Testis (tissue), 3 donors: ENCODE measurements around the gene FARS2. TPM values are rescaled to one million over a fixed set of nuclear protein-coding genes. Genes with fewer than 3 reads are reported as not detected.

Source experiments
- DNase-seq: peaks from one replicate; pipeline ENCODE4 v3.0.0-alpha.2; 2019
- H3K27ac ChIP-seq, 2 donors: fragments of 200-600 bp; sonication (generic); one replicate each; pipeline ENCODE4 v1.5.1; 2019
- H3K27me3 ChIP-seq: fragments of 200-600 bp; sonication (generic); one replicate; pipeline ENCODE4 v1.5.1; 2019
- H3K36me3 ChIP-seq: fragments of 200-600 bp; sonication (generic); one replicate; pipeline ENCODE4 v1.5.1; 2017; ENCODE audit warnings: low read depth; ENCODE audit errors: missing control alignments
- H3K4me1 ChIP-seq: fragments of 200-600 bp; sonication (generic); one replicate; pipeline ENCODE4 v1.5.1; 2019
- H3K4me3 ChIP-seq, 2 donors: fragments of 200-600 bp; sonication (generic); one replicate each; pipeline ENCODE4 v1.5.1; 2017 to 2019
- H3K9me3 ChIP-seq: fragments of 200-600 bp; sonication (generic); one replicate; pipeline ENCODE4 v1.5.1; 2017
- POLR2A ChIP-seq: fragments of 450-650 bp; IDR thresholded peaks from one replicate; pipeline ENCODE4 v1.6.1; 2017; ENCODE audit warnings: antibody characterized with exemption, mild to moderate bottlenecking, moderate library complexity
- WGBS, 2 donors: methylation state at CpG; one replicate each; pipeline ENCODE4 v1.1.5; 2018; 5-methylcytosine and 5-hydroxymethylcytosine counted together
- intact Hi-C: fragments of 100-400 bp; cut with DNase I; formaldehyde crosslinking; loops from one replicate; pipeline ENCODE4 v1.15.1; 2023; ENCODE audit warnings: low total_unique reads
- polyA plus RNA-seq: library from polyadenylated mRNA; stranded (reverse); fragments of 350-450 nt; fragmentation: Illumina TruSeq; extraction: RNeasy Lipid Tissue Mini Kit (QIAGEN cat#74804); gene quantifications from one replicate; pipeline ENCODE4 v1.2.3, GENCODE V29; 2014; ENCODE audit warnings: low read depth, low replicate concordance; ENCODE audit not compliant: insufficient read depth
- total RNA-seq, 2 donors: library from RNA; depleted of rRNA; stranded (reverse); fragments of >200 nt; gene quantifications; one replicate each; pipeline ENCODE4 v1.2.3, GENCODE V29; 2016
- TF ChIP-seq, protein P1 (sequence below), 3 experiments: fragments of 450-650 bp in 2 of 3; fragments of 200-600 bp in 1 of 3; sonication (generic) in 1 of 3; IDR thresholded peaks; one replicate each; pipeline ENCODE4 v1.5.1; 2016 to 2019; ENCODE audit warnings: antibody characterized with exemption in 3 of 3, mild to moderate bottlenecking in 2 of 3, moderate library complexity in 1 of 3

FARS2 gene
- total and polyA plus RNA-seq, 3 donors from 2014 or later, result 15.4 to 26.8 (median 22.1) TPM

DNA sequence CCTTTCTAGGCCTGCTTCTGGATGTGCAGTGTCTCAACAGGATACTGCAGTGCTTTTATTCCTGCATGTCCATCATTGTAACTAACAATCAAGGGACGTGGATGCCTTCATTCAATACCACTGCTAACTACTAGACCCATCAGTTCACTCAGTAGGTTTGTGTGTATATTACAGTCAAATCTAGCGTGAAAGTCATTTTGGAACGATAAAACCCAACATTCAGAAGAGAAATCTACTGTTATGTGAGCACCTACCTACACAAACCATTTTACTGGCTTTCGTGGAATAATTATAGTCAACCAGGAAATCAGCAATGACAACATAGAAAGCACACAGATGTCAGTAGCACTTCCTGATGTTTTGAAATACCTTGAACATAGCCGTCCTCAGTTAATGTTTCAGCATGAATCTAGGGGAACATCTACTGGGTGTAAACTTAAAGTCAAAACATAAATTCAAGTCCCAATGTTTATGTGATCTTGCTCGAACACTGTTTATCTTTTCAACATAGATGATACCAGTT lies 270.6 kb downstream of the FARS2 start:
- no peaks in the 10 kb centered on the region for H3K27me3 ChIP-seq
- H3K9me3 ChIP-seq, result no peaks in the 10 kb centered on the region
- no peaks in the 10 kb centered on the region for H3K4me1 ChIP-seq
- H3K4me3 ChIP-seq, result no peak overlapping the region
- TF ChIP-seq, protein P1, sequence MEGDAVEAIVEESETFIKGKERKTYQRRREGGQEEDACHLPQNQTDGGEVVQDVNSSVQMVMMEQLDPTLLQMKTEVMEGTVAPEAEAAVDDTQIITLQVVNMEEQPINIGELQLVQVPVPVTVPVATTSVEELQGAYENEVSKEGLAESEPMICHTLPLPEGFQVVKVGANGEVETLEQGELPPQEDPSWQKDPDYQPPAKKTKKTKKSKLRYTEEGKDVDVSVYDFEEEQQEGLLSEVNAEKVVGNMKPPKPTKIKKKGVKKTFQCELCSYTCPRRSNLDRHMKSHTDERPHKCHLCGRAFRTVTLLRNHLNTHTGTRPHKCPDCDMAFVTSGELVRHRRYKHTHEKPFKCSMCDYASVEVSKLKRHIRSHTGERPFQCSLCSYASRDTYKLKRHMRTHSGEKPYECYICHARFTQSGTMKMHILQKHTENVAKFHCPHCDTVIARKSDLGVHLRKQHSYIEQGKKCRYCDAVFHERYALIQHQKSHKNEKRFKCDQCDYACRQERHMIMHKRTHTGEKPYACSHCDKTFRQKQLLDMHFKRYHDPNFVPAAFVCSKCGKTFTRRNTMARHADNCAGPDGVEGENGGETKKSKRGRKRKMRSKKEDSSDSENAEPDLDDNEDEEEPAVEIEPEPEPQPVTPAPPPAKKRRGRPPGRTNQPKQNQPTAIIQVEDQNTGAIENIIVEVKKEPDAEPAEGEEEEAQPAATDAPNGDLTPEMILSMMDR (IDR thresholded peaks at IDR 0.05), result no peak
- TF ChIP-seq POLR2A, result no peak
- no peak for DNase-seq
- H3K27ac ChIP-seq, result no peak overlapping the region
- WGBS, 2 donors, result 87 to 93% methylated on average over 6 of the region's 6 CpGs
- intact Hi-C loops, result no loop called here
- no peaks in the 10 kb centered on the region for H3K36me3 ChIP-seq

DNA sequence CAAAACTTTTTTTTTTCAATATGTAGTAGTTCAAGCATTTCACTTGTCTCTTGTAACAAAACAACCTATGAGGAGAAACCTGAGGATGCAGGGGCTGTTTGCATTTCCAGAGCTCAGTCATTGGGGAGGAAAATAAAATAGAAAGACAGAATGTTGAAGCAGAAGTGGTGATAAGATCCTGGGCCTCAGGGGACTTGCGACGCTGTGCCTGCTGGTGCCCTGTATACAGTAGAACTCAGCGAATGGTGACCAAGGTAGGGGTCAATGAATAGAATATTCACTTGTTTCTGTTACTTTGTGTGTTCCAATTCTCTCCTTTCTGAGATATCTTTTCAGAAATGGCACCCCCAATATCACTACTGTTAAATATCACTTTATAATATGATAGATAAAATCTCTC lies 271.6 kb downstream of the FARS2 start:
- Histone ChIP-seq H3K27me3 (no peaks in the 10 kb centered on the region), H3K27ac (no peak overlapping the region), H3K36me3 (no peaks in the 10 kb centered on the region), H3K4me1 (no peaks in the 10 kb centered on the region), H3K4me3 (no peak overlapping the region), H3K9me3 (no peaks in the 10 kb centered on the region)
- WGBS, 2 donors, result 85 to 98% methylated on average over 3 of the region's 3 CpGs
- intact Hi-C loops, result no loop called here
- TF ChIP-seq, protein P1 (IDR thresholded peaks at IDR 0.05), result no peak
- TF ChIP-seq POLR2A, result no peak
- no peak for DNase-seq

DNA sequence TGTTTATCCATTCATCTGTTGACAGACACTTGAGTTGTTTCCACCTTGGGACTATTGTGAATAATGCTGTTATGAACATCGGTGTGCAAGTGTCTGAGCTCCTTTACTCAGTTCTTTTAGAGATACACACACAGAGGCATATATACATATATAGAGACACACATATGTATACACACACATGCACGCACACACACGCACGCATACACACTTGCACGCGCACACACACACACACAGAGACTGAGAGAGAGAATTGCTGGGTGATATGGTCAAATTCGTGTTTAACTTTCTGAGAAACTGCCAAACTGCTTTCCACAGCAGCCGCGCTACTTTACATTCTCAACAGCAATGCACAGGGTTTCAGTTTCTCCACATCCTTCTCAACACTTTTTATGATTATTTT lies 273.3 kb downstream of the FARS2 start:
- Histone ChIP-seq H3K9me3 (no peaks in the 10 kb centered on the region), H3K27ac (no peak overlapping the region), H3K36me3 (no peaks in the 10 kb centered on the region), H3K4me3 (no peak overlapping the region), H3K27me3 (no peaks in the 10 kb centered on the region), H3K4me1 (no peaks in the 10 kb centered on the region)
- 91 to 98% methylated on average over 9 of the region's 9 CpGs for WGBS, 2 donors
- no peak for DNase-seq
- TF ChIP-seq, protein P1 (IDR thresholded peaks at IDR 0.05), result no peak
- no peak for TF ChIP-seq POLR2A
- intact Hi-C loops, result no loop called here

DNA sequence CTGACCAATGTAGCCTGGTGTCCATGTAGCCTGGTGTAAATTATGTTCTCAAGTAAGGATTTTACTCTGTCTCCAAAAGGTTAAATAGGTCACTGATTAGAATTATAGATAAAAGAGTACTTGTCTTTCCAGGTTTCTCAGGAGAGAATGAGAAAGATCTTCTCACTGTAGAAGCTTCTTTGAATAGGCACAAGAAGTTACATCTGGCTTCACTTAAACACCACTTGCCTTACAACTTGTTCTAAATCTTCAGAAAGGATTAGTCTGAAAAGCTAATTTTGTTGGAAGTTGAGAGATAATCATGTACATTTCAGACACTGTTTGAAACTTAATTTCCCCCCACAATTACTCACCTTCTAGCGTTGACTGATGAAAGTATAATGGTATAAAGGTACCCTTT lies 275.3 kb downstream of the FARS2 start:
- Histone ChIP-seq H3K4me3 (no peak overlapping the region), H3K4me1 (no peaks in the 10 kb centered on the region), H3K9me3 (no peaks in the 10 kb centered on the region), H3K36me3 (no peaks in the 10 kb centered on the region), H3K27me3 (no peaks in the 10 kb centered on the region), H3K27ac (no peak overlapping the region)
- DNase-seq, result no peak
- TF ChIP-seq, protein P1 (IDR thresholded peaks at IDR 0.05), result no peak
- no peak for TF ChIP-seq POLR2A
- intact Hi-C loops, result no loop called here
- 91 to 100% methylated on average over 1 of the region's 1 CpG for WGBS, 2 donors

DNA sequence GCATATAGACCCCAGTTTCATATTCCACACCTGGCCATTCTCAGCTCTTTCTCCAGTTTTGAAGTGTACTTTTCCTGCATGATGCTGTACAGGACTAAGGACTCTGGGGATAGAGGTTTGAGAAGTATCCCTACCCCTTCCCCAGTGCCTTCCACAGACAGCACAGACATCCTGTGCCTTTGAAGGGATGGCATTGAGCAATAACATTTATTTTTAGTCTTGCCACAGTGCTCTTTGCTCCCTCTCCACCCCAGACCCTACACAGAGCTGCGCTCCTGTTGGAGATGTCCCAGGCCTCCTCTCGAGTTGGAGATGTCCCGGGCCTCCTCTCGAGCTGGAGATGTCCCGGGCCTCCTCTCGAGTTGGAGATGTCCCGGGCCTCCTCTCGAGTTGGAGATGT lies 275.8 kb downstream of the FARS2 start:
- Histone ChIP-seq H3K27me3 (no peaks in the 10 kb centered on the region), H3K4me1 (no peaks in the 10 kb centered on the region), H3K9me3 (no peaks in the 10 kb centered on the region), H3K4me3 (no peak overlapping the region), H3K36me3 (no peaks in the 10 kb centered on the region), H3K27ac (no peak overlapping the region)
- TF ChIP-seq, protein P1 (IDR thresholded peaks at IDR 0.05), result no peak
- no peak for TF ChIP-seq POLR2A
- intact Hi-C loops, result no loop called here
- DNase-seq, result no peak
- WGBS, 2 donors, result 96 to 97% methylated on average over 8 of the region's 8 CpGs
